NCI-H524 treated with DMSO at 0.1 percent for 48 hours (cell line): ENCODE data around the gene NAALADL1.
A peak's percentile ranks its signal among the peaks of the same experiment; 100 is the strongest.

Experiments used
- DNase-seq: peaks from one replicate; lab custom pipeline; 2025; lab: John Stamatoyannopoulos, UW

The NAALADL1 gene, protein sequence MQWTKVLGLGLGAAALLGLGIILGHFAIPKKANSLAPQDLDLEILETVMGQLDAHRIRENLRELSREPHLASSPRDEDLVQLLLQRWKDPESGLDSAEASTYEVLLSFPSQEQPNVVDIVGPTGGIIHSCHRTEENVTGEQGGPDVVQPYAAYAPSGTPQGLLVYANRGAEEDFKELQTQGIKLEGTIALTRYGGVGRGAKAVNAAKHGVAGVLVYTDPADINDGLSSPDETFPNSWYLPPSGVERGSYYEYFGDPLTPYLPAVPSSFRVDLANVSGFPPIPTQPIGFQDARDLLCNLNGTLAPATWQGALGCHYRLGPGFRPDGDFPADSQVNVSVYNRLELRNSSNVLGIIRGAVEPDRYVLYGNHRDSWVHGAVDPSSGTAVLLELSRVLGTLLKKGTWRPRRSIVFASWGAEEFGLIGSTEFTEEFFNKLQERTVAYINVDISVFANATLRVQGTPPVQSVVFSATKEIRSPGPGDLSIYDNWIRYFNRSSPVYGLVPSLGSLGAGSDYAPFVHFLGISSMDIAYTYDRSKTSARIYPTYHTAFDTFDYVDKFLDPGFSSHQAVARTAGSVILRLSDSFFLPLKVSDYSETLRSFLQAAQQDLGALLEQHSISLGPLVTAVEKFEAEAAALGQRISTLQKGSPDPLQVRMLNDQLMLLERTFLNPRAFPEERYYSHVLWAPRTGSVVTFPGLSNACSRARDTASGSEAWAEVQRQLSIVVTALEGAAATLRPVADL

DNA sequence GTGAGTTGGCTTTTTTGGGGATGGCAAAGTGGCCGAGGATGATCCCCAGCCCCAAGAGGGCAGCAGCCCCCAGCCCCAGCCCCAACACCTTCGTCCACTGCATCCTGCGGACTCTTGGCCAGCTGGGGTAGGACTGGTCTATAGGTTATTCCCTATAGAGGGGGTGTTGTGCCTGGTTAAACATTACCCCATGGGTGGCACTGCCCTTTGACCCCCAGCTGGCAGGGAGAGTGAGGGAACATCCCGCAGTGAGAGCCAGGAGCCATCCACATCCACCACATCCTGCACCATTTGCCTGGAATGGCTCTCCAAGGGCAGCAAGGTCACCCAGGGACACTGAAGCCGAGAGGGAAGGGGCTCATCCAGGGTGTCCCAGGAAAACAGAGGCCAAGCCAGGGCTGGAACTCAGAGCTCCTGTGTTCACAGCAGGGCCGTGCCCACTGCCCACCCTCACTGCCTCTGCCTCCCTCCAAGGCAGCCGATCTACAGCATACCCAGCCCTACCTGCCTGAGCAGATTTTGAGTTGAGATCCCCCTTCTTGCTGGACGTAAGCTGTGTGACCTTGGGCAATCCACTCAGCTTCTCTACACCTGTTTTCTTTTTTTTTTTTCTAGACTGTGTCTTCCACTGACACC, at the start of gene NAALADL1:
Gene NAALADL1, minus strand, starts transcription at position 135 of the 636 bp plus-strand sequence. Its CDS starts 32 bp downstream, at position 103.
- DNase-seq: no peak

- DNase-seq: no peak
Observed at GRCh38 chr11:65107751-65108468, 49.6 kb upstream of the NAALADL1 start.

- DNase-seq: no peak
Observed at GRCh38 chr11:65107078-65107477, 48.7 kb upstream of the NAALADL1 start.

- no peak for DNase-seq
Observed at GRCh38 chr11:65104628-65105027, 46.3 kb upstream of the NAALADL1 start.

DNA sequence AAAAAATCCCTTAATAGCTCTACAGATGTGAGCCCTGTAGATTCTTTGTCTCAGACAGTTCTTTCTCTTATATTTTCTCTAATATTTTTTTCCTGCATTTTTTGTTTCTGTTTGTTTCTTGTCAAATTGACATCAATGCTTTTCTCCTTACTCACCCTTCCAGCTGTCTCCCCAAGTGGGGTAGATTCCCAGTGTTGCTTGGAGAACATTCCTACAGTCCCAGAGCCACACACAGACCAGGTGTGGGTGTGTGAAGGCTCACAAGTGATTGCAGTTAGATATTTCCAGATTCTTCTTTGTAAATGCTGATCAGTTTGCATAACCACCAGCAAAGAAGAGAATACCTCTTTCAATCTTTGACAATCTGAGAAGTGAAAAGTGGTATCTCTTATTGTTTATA, 45.1 kb upstream of the NAALADL1 start:
- no peak for DNase-seq

- DNase-seq: no peak
Observed at GRCh38 chr11:65102142-65103095, 44.1 kb upstream of the NAALADL1 start.

DNA sequence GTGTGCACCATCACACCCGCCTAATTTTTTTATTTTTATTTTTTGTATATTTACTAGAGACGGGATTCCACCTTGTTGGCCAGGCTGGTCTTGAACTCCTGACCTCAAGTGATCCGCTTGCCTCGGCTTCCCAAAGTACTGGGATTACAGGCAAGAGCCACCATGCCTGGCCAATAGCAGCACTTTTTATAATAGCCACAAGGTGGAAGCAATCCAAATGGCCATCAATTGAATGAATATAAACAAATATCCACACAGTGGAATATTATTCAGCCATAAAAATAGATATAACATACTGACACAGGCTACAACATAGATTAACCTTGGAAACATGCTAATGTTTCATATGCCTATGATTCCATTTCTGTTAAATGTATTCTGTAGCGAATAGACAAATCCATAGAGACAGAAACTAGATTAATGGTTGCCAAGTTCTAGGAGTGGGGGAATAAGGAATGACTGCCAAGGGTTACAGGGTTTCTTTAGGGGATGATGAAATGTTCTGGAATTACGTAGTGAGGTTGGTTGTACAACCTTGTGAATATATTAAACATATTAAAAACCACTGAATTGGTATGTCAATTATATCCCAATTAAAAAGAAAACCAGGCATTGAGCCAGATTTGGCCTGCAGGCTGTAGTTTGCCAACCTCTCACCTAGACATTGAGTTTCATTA, 42.5 kb upstream of the NAALADL1 start:
- no peak for DNase-seq

GRCh38 chr11:65096926-65097325, 38.6 kb upstream of the NAALADL1 start:
- no peak for DNase-seq

DNA sequence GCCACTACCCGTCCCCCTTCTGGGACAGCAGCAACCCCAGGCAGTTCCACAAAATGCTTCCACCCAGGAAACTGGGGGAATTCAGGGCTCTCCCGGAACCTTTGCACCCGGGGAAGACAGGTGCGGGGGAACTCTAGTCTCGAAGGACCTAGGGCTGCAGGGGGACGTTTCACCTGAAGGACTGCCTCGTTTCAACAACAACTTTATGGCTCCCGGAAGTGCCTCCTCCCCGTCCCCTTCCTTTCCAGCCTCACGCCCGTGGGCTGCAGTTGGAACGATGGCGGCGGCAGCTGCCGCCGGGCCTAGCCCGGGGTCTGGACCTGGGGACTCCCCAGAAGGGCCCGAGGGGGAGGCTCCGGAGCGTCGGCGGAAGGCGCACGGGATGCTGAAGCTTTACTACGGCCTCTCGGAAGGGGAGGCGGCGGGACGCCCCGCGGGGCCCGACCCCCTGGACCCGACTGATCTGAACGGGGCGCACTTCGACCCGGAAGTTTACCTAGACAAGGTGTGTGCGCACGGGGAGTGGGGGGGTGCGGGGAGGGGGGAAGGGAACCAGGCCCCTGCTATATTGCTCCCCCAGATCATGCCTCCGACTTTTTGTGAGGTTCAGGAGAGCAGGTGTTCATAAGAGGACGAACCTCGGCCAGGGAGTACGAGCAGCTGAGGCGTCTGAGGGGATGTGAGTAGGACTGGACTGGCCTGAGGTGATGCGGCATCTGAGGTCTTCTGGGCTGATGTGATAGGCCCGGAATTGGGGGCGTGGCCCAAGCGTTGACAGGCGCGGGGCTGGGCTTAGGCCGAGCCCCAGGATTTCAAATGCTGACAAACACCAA, 37.8 kb upstream of the NAALADL1 start, which contains the start of gene VPS51:
Gene VPS51, plus strand, starts transcription at position 241 of the 833 bp plus-strand sequence. Its CDS starts 37 bp downstream, at position 278.
- peak; percentile 51 for DNase-seq

DNA sequence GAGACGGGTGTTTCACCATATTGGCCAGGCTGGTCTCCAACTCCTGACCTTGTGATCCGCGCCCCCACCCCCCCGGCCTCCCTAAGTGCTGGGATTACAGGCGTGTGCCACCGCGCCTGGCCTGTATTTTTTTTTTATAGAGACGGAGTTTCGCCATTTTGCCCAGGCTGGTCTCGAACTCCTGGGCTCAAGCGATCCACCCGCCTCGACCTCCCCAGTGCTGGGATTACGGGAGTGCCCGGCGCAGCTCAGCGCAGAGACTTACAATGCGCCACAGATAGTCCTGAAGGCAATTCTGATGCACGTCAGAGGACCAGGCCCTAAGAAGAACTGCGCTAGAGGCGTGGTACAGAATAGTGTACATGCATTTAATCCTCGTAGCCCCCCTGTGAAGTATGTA, 37.1 kb upstream of the NAALADL1 start:
- no peak for DNase-seq

GRCh38 chr11:65090628-65091027, 32.3 kb upstream of the NAALADL1 start:
- no peak for DNase-seq

- DNase-seq: no peak
Observed at GRCh38 chr11:65089621-65090020, 31.3 kb upstream of the NAALADL1 start.

- DNase-seq: no peak
Observed at GRCh38 chr11:65087827-65088226, 29.5 kb upstream of the NAALADL1 start.

GRCh38 chr11:65087216-65087615, 28.9 kb upstream of the NAALADL1 start:
- no peak for DNase-seq

DNA sequence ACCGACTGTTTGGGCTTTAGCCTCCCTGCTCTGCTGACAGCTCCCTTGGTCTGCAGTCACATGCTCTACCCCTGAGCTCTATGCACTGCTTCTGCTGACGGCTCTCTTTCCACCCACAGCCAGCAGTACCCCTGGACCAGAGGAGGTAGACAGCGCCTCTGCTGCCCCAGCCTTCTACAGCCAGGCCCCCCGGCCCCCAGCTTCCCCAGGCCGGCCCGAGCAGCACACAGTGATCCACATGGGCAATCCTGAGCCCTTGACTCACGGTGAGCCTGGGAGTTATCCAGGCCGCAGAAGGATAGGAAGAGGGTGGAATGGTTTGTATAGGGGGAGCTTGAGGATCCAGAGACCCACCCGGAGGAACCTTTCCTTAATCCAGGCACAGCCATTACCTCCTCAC, 28.5 kb upstream of the NAALADL1 start:
- DNase-seq: no peak

DNA sequence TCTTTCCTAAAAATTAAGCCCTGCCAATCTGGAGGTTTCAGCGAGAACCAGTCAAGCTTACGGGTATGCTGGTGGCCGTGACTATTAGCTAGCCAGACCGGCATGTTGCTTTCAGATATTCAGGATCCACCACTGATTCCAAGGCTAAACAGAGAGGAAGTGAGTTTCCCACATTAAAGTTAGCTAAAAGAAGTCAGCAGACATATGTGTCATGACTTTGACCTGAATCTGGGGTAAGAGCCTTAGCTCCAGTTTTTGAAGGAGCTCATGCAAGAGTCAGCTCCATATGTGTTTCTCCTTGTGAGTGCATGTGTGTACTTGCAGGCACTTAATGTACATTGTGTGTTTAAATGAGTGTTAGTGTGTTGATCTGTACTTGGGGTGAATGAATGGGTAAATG, 27.1 kb upstream of the NAALADL1 start:
- DNase-seq: no peak

DNA sequence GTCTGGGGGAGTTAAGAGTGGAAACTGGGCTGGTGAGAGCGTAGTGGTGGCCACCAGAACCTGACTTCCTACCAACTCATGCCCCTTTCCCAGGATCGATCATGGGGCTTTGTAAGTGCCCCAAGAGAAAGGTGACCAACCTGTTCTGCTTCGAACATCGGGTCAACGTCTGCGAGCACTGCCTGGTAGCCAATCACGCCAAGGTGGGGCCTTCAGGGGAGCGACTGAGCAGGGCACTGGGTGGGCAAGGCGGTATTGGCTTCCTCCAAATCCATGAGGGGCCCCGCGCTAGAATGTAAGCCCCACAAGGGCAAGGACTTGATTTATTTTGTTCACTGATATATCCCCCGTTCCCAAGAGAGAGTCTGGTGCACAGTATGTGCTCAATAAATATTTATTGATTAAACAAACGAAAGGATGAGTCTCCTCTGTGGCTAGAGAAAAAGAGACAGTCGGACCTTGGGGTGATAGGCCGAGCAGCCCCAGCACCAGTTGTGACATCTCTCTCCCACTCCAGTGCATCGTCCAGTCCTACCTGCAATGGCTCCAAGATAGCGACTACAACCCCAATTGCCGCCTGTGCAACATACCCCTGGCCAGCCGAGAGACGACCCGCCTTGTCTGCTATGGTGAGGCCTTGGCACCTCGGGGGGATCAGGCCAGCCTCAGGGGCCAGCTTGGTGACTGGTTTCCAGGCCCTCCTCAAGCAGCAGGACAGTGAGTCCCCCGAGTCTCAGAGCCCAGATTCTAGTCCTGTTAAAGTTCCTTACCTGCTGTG, 26.4 kb upstream of the NAALADL1 start:
- DNase-seq: no peak

DNA sequence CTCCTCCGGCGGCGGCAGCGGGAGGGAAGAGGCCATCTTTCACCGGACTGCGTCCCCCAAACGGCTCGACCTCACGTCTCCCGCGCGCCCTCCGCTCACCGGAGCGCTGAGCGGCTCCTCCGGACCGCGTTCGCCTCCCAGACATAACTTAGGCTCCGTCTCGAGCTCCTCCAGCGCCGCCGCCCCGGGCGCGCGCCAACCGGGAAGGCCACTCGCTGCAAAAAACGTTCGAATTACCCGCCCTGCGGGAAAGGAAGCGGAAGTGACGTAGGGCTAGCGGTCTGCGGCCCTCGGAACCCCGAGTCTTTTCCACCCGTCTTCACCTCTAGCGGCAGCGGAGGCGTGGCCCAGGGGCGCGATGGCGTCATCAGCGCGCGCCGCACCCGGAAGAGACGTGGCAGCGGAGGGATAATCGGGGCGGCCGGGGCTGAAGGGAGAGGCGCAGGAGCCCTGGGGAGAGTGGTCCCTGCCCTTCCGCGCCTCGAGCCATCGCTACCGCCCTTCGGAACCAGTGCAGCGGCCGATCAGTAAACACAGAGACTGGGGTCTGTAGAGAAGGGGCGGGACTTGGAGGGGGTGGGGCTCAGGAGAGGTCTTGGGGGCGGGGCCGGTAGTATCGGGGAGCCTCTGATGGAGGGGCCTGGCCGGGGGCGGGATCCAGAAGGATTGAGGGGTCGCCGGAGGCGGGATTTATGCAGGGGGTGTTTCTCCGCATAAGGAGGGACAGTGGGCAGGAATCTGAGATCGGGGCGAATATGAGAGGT, 25.7 kb upstream of the NAALADL1 start, which contains the start of the genes CDCA5 and ZFPL1:
Gene CDCA5, minus strand, starts transcription at position 207 of the 764 bp plus-strand sequence. Its CDS starts 62 bp downstream, at position 145.
Gene ZFPL1, plus strand, starts transcription at position 389 of the 764 bp plus-strand sequence. CDS start 477 bp downstream, outside the sequence.
- DNase-seq: peak; percentile 63
